HG03378 (cell line): ENCODE measurements around the gene LIF.
A peak's percentile ranks its signal among the peaks of the same experiment; 100 is the strongest.

ENCODE experiments used
- ATAC-seq: cut with Tn5 transposase; IDR thresholded peaks from one replicate; pipeline ENCODE4 v1.9.1; 2021; ENCODE audit warnings: mild to moderate bottlenecking, moderate library complexity; ENCODE audit not compliant: unreplicated experiment

LIF gene

DNA sequence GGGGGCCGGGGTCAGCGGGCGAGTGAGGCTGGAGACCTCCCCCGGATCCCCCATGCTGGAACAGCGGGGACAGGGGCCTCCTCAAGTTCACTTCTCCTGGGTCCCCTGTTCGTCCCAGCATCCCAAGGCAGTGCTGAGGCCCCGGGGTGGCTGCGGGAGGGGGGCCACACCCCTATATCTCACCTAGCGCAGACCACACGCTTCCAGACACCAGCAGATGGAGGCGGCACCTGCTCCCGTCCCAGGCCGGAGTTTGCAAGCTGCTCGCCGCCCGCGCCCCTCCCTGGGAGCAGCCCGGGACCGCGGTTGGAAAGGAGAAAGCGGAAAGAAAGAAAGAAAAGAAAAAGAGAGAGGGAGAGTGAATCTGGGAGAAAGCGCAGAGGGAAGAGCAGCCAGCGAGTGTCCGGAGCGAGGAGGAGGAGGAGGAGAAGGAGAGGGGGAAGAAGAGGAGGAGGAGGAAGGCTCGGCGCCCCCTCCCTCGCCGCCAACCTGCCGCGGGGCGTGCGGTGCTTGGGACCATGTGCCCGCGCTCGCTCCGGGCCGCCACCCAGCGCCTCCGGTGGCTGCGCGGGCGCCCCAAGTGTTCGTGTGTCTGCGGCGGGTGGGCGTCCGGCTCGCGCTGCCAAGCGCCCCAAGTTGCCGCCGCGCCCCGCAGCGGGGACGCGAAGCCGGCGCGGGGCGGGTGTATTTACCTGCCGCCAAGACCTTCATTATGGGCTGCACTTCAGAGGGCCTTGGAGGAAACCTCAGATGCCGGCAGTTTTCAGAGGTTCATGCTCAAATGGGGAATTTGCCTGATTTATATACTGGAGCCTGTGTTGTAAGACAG, at the start of gene LIF:
Gene LIF, minus strand, starts transcription at position 775 of the 829 bp plus-strand sequence. Its CDS starts 64 bp downstream, at position 711.
- no peak for ATAC-seq

DNA sequence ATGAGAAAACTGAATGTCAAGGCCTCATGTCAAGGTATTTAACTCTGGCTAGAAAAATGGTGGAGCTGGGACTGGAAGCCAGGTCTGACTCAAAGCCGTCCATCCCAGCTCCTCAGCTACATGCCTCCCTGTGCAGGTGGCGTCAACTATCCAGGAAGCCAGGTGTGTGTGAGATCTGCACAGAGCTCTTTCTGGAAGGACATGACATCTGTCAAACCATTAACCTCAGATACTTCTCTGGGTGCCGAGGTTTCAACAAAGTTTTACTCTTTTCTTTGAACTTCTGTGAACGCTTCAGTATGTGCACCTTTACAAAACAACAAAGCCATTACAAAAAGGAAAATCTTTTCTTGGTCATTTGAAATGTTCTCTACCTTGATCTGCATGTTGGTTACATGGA, 49.8 kb upstream of the LIF start:
- no peak for ATAC-seq

DNA sequence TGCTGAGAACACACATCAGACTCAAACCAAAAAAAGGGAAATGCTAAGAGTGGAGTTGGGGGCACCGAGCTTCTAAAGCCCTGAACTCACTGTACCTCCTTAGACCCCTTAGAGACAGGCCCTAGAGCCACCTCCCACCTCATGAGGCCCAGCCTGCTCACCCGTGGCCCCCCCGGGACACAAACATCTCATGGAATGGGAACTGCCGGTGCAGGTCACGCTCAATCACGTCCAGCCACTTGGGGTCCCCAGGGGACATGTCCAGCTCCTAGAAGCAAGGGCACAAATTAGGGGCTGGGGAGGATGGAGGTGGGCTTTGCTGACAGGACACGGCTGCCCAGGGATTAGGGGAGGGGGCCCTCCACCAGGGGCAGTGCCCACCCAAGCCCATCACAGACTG, 49.0 kb upstream of the LIF start:
- no peak for ATAC-seq

DNA sequence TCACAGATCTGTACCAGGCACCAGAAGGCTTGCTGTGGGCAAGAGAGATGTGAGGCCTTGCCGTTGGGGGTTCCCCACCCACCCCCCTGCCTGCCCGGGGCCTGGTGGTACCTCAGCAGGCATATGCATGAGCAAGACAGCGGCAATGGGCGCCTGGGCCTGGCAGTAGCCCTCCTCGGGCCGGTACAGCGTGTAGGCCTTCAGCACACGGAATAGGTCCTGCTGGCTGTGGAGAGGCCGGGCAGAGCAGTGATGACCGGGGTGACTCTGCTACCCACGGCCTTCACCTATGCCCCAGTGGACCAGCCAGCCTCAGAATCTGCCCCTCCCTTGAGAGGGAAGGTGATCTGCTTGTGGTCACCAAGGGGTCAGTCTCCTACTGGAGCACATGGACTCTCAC, 48.3 kb upstream of the LIF start:
- no peak for ATAC-seq

DNA sequence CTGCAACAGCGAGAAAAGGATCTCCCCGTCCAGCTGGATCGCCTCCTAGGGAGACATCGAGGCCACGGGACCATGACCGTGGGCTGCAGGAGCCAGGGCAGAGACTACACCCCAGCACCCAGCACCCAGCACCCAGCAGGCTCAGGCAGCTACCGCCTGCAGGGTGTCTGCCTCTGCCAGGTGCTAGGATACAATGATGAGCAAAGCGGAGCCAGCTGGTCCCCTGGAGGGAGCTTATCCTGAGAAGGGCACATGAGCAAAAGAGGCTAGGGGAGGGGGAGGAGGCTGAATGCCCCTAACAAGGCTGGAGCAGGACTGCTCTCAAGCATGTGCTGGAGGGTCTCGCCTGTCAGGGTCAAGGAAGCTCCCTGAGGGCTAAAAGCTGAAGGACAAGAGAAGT, 47.5 kb upstream of the LIF start:
- no peak for ATAC-seq

DNA sequence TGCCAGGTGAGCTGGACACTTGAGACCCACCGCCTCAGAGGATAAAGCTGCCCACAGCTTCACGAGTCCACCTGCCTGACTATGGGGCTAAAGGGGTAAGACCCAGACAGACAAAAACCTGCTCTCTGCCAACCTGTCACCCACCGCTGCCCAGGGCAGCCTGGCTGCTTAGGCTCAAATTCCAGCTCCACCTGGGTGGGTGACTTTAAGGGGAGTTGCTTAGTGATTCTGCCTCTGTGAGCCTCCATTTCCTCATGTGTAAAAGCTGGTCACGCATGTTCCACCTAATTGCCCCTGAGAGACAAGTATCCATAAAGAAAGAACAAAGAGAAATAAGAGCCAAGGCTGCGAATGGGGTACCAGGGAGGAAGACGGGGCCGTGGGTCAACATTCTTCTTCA, 46.5 kb upstream of the LIF start:
- no peak for ATAC-seq

DNA sequence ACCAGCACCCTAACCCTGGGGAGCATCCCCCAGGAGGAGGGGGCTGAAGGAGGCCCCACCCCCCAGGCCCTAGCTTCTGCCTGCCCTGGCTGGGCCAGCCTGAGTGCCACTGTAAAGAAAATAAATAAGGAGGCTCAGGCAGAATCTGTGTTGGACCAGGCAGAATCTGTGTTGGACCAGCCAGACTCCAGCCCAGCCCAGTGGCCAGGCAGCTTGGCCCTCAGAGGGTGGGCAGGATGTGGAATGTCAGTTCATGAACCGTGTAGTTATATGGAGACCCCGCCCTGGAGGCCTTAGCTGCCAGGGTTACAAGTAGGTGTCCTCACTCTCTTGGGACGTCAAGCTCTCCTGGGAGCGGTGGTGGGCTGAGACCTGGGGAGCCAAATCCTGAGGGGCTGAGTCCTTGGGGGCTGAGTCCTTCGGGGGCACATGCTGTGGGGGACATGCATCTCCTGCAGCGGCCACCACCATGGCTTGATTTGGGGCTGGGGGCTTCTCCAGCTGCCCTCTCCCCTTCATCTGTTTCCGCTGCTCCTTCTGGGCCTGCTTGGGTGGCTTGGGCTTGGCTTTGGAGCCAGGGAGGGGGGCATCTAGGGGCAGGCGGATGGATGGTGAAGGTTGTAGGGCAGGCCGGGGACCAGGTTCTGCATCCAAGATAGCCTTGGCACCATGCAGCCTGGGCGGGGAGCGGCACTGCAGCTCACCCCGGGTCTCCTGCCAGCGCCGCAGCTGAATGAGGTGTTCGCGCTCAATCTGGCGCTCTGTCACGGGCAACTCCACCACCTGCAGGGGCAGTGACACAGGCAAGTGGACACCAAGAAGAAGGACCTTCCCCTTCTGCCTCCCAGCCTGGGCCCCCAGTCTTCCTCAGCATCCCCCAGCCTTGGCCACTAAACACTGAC, 45.8 kb upstream of the LIF start:
- no peak for ATAC-seq

DNA sequence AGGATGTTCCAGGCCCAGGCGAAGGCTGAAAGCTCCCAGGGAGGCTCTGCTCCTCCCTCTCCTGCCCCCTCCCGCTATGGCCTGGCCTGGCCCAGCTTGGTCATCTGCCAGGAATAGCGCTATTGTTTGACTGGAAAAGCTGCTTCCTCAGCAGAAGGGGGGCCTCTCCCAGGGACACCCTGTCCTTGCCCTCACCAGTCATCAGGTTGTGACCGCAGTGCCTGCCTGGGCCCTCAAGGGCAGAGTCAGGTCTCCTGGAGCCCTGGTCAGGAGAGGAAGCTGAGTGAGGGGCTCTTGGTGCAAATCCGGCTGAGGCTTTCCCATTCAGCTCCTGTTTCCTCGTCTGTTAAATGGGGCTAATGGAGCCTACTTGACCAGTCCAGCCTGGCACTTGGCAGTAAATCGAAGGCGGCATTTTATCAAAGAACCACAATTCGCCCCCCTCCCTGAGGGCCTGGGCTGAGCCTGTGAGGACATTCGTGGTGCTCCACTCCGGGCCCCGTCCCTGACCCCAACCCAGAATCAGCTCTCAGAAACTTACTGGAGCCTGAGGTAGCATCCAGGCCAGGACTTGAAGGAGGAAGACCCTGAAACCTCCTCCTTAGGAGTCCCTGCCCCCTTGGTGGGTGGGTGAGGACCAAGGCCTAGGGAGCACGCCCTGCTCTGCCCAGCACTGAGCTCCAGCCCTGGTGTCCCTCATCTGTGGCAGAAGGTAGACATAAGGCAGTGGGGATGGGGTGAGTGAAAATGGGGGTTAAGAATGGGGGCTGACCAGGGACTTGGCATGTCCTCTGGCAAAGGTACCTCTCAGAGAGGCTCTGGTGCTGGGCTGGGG, 44.7 kb upstream of the LIF start:
- no peak for ATAC-seq

DNA sequence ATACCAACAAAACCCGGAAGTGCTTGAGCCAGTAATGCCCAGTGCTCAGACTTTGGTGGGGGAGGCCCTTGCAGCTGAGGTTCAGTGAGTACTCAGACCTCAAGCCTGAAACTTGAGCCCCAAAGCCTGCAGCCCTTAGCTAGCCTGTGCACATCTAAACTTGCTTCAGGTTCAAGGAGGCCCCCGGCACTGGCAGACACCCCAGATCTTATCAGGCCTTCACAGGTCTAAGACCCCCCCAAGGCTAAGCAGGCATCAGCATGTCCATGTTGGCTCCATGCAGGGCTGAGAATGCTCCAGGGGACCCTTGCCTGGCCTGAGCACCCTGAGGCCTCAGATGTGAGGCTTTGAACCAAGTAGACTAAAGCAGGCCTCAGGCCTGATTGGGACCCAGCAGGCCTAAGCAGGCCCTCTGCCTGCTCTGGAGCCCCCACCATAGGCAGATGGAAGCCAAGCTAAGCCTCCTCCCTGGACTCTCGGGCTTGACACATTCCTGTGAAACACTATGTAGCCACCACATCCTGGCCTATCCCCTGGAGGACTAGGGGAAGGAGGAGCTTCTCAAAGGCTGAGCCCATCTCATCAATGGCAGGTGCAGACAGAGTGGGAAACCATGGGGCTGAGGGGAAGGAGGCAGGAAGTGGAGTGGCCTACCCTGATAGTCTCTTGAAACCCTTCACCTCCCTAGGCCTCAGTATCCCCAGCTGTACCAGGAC, 43.9 kb upstream of the LIF start:
- ATAC-seq: no peak

DNA sequence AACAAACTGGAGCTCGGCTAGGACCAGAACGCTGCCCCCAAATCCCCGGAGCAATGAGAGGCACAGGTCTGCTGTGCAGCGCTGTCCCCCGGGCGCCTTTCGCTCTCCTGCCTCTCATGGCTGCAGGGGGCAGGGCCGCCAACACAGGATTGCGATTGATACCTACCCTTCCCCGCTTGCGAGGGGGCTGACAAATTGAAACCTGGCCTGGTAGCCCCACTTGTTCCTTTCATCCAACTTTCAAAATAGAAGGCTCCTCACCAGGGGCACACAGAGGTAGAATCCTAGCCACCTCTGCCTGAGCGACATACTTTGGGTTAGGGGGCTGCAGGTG, 43.4 kb upstream of the LIF start:
- ATAC-seq: no peak

DNA sequence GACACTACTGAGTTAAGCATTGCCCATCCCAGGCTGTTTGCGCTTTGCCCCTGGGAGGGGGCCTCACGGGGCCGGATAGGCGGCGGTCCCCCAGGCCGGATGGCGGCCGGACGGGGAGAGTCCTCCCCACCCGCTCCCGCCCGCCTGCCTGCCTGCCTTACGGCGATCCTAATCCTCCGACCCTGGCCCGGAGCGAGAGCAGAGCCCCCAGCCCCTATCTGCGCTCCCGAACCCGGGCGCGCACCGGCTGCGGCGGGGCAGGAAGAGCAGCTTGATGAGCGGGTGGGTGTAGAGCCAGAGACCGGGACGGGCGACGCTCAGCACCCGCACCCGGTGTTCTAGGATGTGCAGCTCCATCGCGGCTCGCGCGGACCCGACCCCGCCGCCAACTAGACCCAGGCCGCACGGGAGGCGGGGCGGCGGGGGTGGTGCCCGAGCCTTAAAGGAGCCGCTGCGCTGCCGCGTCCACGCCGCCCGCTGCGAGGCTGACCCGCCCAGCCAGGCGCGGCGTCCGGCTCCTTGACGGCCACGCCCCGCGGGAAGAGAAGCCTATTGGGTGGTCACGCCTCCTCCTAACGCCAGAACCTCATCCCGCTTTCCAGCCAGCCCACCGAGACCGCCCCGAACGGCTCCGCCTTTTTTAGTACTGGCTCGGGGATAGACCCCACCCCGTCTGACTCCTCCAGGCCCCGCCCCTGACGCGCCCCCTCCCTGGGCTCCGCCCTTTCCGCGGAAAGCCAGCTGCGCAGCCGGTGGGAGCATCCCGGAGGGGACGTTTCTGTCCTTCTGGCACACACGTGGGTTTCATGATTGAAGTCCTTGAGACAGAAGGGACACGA, 42.8 kb upstream of the LIF start, which contains the start of gene CASTOR1:
Gene CASTOR1, minus strand, starts transcription at position 365 of the 839 bp plus-strand sequence. Its CDS starts 8 bp downstream, at position 357.
- peak; percentile 43 for ATAC-seq

DNA sequence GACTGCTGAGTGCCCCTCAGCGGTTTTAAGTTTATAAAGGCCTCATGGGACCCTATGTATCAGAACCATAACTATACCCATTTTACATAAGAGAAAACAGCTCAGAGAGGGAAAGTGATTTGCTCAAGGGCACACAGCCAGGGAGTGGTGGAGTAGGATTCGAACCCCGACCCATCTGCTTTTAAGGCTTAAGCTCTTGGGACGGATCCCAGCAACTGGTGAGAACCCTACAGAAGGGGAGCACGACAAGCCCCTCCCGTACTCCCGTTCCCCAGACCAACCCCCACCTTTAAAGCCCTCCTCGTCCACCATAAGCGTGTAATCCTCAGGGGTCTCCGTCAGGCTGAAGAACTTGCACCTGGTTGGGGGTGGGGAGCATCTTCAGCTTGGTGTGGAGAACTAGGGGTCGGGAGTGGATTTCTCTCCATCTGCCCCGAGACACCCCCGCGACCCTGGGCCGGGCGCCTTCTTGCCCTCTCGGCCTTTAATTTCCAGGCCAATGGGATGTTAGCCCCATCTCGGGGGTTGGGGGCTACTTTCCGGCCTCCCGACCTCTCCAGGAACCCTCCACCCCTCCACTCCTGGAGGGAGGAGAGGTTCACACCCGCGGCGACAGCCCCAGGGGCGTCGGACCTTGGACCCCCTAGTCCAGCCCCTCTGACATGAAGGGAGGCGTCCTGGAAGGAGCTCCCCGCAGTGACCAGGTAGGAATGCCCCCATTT, 42.0 kb upstream of the LIF start:
- no peak for ATAC-seq

DNA sequence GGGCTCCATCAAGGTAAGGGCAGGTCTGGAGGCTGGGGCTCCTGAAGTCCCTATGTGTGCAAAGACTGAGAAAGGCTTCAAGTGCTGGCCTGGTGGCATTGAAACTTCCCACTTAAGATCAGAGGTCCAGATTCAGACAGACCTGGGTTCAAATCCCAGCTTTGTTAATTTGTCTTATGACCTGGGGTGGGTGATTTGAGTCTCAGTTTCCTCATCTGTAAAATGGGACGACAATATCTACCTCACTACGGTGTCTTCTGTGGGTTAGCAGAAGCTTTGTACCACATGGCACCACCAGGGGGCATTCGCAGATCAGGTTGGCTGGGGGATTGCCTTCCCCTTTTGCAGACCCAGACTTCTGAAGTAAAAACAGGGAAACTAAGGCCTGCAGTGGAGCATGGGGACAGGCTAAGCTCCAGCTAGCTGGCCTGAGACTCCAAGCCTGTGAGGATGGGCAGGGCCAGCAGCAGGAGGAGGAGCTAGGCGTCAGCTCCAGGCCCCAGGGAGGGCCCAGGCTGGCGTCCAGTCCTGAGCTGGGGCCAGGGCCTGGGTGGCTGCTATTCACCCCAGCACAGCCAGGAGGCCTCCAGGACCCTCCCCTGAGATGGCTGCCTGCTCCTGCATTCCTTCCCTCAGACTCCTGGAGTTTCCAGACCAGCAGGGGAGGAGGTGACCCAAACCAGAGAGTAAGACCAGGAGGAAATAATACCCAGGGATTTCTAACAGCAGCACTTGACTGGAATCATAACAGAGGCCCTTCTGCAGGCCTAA, 41.3 kb upstream of the LIF start:
- no peak for ATAC-seq

DNA sequence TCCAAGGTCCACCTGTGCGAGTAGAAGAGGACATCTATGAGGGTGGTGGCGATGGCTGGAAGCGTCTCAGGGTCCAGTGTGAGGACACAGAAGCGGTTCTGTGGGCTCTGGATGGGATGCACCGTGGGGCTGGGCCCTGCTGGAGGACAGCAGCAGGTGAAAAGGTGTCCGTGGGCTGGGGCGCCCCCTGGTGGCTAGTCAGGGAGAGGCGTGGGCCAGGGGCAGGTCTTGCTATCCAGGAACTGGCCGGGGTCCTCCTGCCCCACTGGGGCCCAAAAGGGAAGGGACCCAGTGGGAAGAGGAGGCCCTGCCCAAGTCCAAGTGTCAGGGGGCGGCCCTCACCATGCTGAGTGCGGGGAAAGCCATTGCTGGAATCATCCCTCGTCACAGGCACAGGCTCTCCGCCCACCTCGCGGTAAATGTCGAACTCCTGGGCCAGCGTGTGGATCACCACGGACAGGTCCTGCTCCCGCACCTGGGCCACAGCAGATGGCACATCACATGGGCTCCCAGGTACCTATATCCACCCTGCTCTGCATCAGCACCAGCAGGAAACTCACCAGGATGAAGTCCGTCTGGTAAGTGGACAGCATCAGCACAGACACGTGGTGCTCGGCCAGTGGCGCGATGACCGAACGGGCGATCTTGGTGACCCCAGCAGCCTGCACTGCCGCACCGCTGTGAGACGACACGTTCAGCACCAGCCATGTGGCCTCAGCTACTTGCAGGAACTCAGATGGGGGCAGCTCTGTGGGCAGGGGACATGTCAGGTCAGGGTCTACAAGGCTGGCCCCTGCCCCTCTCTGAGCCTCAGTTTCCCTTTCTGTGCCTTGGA, 40.5 kb upstream of the LIF start:
- ATAC-seq: no peak

DNA sequence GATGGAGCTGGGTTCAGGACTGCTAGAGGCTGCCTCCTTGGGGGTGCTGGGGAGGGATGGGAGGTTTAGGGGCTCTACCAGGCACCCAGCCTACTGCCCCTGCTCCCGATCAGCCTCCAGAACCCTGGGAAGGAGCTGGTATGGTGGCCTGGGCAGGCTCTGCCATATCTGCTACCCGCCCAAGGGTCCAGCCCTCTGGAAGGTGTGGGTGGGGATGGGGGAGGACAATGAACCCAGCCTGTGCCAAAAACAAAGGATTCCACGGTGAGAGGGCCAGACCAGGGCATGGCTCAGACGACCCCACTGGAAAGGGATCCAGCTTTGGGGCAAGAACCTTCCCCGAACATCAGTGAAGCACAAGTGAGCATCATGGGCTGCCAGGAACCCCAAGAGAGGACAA, 39.8 kb upstream of the LIF start:
- ATAC-seq: no peak

DNA sequence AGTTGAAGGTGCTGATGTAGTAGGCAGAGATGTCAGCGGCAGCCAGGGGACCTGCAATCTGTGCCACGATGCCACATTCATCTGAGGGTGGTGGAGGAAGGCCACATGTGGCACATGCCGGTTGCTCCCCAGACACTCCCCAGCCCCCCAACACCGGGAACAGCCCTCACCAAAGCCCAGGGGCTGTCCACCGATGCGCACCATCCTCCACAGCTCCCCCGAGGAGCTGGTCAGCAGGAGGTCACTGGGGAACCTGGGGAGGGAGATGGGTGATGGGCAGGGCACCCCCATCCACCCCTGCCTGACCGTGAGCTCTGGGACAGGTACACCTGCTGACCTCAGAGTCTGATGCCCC, 39.3 kb upstream of the LIF start:
- no peak for ATAC-seq

DNA sequence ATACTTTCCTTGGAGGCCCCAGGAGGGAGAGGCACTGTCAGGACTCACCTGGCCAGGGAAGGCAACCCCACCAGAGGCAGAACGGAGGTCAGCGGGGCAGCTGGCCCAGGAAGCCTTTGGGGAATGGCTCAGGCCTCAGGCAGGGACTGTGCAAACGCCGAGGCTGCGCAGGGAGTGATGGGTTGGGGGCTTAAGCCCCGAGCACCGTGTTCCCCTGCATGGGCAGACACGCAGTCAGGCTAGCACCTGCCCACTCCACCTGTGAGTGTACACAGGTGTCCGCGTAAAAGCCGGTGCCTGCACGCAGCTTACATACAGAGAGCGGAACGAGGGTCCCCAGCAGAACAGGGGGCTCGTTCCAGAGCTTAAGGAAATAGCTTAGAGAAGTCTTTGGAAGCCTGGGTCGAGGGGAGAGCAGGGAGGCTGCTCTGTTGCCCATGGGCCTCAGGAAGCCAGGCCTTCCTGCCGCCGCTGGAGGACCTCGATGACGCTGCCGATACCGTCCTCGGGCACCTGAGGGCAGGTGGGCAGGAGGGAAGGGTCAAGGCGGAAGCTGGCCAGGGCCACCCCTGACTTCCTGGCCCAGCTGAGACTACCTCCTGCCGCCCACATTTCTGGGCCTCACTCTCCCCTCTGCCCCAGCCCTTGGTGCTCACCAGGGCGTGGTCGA, 38.8 kb upstream of the LIF start:
- ATAC-seq: no peak
